HL-60 (cell line): ENCODE data around the gene ERAP2.

ENCODE experiments used
- POLR2AphosphoS5 ChIP-seq: IDR thresholded peaks from 2 replicates; pipeline ENCODE4 v1.6.1; 2012; ENCODE audit warnings: low read depth
- SPI1 ChIP-seq: IDR thresholded peaks from 2 replicates; pipeline ENCODE4 v1.6.1; 2012; ENCODE audit warnings: low read depth, mild to moderate bottlenecking, borderline replicate concordance
- TF ChIP-seq, protein P1 (sequence below): IDR thresholded peaks from one replicate; pipeline ENCODE4 v1.5.1; 2011; ENCODE audit warnings: low read length, control low read depth, inconsistent platforms; ENCODE audit not compliant: insufficient read depth

- TF ChIP-seq, protein P1, sequence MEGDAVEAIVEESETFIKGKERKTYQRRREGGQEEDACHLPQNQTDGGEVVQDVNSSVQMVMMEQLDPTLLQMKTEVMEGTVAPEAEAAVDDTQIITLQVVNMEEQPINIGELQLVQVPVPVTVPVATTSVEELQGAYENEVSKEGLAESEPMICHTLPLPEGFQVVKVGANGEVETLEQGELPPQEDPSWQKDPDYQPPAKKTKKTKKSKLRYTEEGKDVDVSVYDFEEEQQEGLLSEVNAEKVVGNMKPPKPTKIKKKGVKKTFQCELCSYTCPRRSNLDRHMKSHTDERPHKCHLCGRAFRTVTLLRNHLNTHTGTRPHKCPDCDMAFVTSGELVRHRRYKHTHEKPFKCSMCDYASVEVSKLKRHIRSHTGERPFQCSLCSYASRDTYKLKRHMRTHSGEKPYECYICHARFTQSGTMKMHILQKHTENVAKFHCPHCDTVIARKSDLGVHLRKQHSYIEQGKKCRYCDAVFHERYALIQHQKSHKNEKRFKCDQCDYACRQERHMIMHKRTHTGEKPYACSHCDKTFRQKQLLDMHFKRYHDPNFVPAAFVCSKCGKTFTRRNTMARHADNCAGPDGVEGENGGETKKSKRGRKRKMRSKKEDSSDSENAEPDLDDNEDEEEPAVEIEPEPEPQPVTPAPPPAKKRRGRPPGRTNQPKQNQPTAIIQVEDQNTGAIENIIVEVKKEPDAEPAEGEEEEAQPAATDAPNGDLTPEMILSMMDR, result no peak
- TF ChIP-seq SPI1 (no peak), POLR2AphosphoS5 (peak; percentile 61)
Observed at GRCh38 chr5:96934708-96935558, 58.6 kb downstream of the ERAP2 start.
